ENCODE data around the gene RORC. TPM values are rescaled to one million over a fixed set of nuclear protein-coding genes. Genes with fewer than 3 reads are reported as not detected.

RORC gene
- polyA plus RNA-seq, 1 experiment: not detected

DNA sequence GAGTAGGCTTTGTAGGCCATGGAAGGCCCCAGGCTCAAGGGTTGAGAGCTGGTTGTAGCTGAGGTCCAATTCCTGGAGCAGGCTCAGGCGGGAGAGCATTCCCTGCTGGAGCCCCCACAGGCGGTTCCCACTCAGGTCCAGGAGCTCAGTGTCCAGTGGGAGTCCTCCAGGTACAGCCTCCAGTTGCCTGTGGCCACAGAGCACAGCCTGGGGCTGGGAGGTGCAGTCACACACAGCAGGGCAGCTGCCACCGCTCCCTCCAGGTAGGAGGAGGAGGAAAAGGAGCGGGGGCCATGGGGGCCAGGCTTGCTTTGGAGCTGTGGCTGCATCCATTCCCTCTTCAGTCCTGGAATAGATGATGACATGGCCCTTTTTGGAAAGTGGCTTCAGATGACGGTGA, 29.2 kb downstream of the RORC start:
- TF ChIP-seq, protein P1, sequence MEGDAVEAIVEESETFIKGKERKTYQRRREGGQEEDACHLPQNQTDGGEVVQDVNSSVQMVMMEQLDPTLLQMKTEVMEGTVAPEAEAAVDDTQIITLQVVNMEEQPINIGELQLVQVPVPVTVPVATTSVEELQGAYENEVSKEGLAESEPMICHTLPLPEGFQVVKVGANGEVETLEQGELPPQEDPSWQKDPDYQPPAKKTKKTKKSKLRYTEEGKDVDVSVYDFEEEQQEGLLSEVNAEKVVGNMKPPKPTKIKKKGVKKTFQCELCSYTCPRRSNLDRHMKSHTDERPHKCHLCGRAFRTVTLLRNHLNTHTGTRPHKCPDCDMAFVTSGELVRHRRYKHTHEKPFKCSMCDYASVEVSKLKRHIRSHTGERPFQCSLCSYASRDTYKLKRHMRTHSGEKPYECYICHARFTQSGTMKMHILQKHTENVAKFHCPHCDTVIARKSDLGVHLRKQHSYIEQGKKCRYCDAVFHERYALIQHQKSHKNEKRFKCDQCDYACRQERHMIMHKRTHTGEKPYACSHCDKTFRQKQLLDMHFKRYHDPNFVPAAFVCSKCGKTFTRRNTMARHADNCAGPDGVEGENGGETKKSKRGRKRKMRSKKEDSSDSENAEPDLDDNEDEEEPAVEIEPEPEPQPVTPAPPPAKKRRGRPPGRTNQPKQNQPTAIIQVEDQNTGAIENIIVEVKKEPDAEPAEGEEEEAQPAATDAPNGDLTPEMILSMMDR (IDR thresholded peaks at IDR 0.05; ENCODE audit: low read depth, low read length): no peak
- H3K27me3 ChIP-seq (ENCODE audit: control insufficient read depth, insufficient read depth, low read length): peaks cover 76% of the 10 kb centered on the region
- H3K27ac ChIP-seq (ENCODE audit: low read depth, low read length): no peak overlapping the region
- no peaks in the 10 kb centered on the region; the same call in 1 of the 2 replicates for H3K9me3 ChIP-seq (ENCODE audit: control insufficient read depth, insufficient read depth, low read length)
- ChIA-PET CTCF (no interaction called here), POLR2A (no interaction called here)
- H3K4me3 ChIP-seq (ENCODE audit: low read depth, low read length): no peak overlapping the region
- no peak for DNase-seq (ENCODE audit: low read depth, low spot score)

DNA sequence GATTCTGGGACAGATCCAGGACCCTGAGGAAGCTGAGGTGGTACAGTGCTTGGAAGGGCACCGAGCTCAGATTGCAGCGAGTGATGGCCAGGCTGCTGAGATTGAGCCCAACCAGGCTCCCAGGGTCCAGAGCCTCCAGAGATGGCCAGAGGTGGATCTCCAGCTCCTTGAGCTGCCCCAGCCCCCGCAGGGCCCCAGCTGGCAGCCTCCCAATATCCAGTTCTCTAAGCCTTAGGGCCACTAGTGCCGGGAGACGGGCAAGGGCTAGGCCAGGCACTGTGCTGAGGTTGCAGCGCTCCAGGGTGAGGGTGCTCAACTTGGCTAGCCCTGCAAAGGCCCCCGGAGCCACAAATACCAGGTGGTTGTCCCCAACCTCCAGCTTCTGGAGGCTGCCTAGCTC, 29.8 kb downstream of the RORC start:
- CTCF ChIA-PET: no interaction called here

DNA sequence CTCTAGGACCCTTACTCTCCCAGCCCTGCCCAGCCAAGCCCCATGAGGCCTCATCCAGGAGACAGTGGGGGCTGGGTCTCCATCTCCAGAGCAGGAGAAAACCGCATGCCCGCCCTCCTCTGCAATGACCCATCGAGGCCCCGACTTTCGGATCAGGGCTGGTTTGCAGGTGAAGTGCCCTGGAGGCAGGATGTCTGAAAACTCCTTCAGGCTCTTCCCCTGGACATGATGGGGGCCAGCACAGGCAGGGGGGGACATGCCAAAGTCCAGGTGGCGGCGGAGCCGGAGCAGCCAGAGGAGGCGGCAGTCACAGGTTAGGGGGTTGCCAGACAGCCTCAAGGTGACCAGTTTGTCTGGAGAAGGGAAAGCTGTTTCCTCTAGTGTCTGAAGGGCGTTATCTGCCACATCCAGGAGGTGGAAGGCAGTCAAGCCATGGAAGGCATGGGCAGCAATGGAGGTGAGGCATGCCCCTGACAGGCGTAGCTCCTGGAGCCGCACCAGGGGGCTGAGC, 30.2 kb downstream of the RORC start:
- H3K4me3 ChIP-seq (ENCODE audit: low read depth, low read length): no peak overlapping the region
- TF ChIP-seq, protein P1 (IDR thresholded peaks at IDR 0.05; ENCODE audit: low read depth, low read length): no peak
- DNase-seq (ENCODE audit: low read depth, low spot score): no peak
- CTCF ChIA-PET: no interaction called here
- peaks cover 72% of the 10 kb centered on the region for H3K27me3 ChIP-seq (ENCODE audit: control insufficient read depth, insufficient read depth, low read length)
- POLR2A ChIA-PET: no interaction called here
- no peak overlapping the region for H3K27ac ChIP-seq (ENCODE audit: low read depth, low read length)
- H3K9me3 ChIP-seq (ENCODE audit: control insufficient read depth, insufficient read depth, low read length): no peaks in the 10 kb centered on the region; the same call in 1 of the 2 replicates

More for the DNA sequence above, 29.8 kb downstream of the RORC start:
- TF ChIP-seq, protein P1 (IDR thresholded peaks at IDR 0.05; ENCODE audit: low read depth, low read length): no peak
- no peaks in the 10 kb centered on the region; the same call in 1 of the 2 replicates for H3K9me3 ChIP-seq (ENCODE audit: control insufficient read depth, insufficient read depth, low read length)
- peaks cover 74% of the 10 kb centered on the region for H3K27me3 ChIP-seq (ENCODE audit: control insufficient read depth, insufficient read depth, low read length)
- POLR2A ChIA-PET: no interaction called here
- DNase-seq (ENCODE audit: low read depth, low spot score): no peak
- H3K4me3 ChIP-seq (ENCODE audit: low read depth, low read length): no peak overlapping the region
- H3K27ac ChIP-seq (ENCODE audit: low read depth, low read length): no peak overlapping the region

DNA sequence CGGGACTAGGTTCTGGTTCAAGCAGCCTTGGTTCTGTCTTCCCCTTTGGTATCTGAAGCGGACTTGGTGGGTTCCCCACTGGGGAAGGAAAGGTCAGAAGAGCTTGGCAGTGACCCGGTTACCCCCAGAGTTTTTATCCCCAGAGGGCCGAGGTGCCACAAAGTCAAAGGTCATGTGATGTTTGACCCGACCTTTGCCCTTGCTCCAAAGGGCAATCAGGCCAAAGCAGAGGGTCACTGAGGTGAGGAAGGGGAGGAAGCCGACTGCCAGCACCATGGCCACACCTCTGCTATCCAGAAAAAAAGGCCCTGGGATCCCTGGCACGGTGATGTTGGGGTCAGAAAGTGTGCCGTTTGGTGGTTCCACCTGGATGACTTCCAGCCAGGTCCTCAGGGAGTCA, 30.8 kb downstream of the RORC start:
- POLR2A ChIA-PET: no interaction called here
- Histone ChIP-seq H3K9me3 (ENCODE audit: control insufficient read depth, insufficient read depth, low read length) (no peaks in the 10 kb centered on the region; the same call in 1 of the 2 replicates), H3K4me3 (ENCODE audit: low read depth, low read length) (no peak overlapping the region), H3K27ac (ENCODE audit: low read depth, low read length) (no peak overlapping the region), H3K27me3 (ENCODE audit: control insufficient read depth, insufficient read depth, low read length) (peaks cover 72% of the 10 kb centered on the region)
- DNase-seq (ENCODE audit: low read depth, low spot score): no peak
- CTCF ChIA-PET: no interaction called here
- TF ChIP-seq, protein P1 (IDR thresholded peaks at IDR 0.05; ENCODE audit: low read depth, low read length): no peak

DNA sequence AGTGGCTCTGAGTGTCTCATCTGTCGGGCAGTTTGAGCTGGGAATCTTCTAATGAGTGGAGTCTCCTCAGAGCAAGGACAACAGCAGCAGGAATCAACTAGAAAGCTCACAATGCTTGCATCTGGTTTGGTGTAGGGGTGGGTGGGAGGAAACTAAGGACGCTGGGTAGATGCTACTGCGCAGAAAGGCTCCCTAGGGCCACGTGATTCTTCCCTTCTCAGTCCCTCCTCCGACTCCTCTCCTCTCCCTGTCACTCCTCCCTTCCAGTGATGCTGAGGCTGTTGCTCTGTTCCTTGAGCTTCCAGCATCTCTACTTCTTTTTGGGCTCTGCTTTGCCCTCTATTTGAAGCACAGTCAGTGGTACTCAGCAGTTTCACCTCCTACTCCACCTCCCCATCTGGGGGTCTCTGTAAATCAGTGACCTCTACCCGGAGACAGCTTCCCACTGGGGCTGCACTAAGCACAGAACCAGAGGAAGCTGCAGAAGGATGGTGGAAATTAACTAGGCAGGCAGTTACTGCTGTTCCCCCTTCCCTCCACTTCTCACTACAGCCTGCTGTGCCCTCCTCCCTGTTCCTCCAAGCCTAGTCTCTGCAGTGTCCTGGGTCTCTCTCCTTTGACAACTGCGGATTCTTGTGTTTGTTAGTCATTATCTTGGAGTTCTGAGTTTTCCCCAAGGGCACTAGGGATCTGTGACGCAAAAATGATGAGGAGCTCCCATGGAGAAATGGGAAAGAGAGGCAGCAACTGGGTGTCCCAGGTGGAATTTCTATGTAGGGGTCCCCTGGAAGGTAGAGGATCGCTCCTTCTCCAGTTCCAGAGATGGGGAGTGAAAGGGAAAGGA, 32.2 kb downstream of the RORC start:
- CTCF ChIA-PET: no interaction called here
- Histone ChIP-seq H3K27ac (ENCODE audit: low read depth, low read length) (no peak overlapping the region), H3K9me3 (ENCODE audit: control insufficient read depth, insufficient read depth, low read length) (no peaks in the 10 kb centered on the region; the same call in 1 of the 2 replicates), H3K27me3 (ENCODE audit: control insufficient read depth, insufficient read depth, low read length) (peaks cover 60% of the 10 kb centered on the region), H3K4me3 (ENCODE audit: low read depth, low read length) (no peak overlapping the region)
- TF ChIP-seq, protein P1 (IDR thresholded peaks at IDR 0.05; ENCODE audit: low read depth, low read length): no peak
- no peak for DNase-seq (ENCODE audit: low read depth, low spot score)
- POLR2A ChIA-PET: no interaction called here
